GM19043 (cell line): ENCODE results near the gene EFNB2.

ENCODE experiments used
- ATAC-seq: cut with Tn5 transposase; IDR thresholded peaks from one replicate; pipeline ENCODE4 v1.9.1; 2021; ENCODE audit warnings: low read depth; ENCODE audit not compliant: unreplicated experiment

The EFNB2 gene

DNA sequence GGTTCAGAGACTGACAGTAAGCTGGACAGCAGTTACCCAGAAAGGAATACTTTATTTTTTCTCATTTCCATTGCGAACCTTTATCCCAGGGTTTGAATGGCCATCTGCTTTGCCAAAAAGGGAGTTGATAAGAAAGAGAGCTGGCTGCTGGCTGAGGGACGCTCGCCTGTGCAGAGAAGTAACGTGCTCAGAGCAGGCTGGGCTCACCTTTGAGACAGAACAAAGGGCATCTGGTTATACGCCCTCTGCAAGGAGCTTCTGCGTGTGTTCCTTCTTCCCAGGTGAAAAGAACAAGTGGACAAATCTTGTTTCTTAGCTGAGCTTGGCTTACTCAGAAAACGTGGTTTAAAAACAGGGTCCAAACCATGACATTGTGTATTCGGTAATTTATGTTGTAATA lies 47.4 kb downstream of the EFNB2 start:
- no peak for ATAC-seq

DNA sequence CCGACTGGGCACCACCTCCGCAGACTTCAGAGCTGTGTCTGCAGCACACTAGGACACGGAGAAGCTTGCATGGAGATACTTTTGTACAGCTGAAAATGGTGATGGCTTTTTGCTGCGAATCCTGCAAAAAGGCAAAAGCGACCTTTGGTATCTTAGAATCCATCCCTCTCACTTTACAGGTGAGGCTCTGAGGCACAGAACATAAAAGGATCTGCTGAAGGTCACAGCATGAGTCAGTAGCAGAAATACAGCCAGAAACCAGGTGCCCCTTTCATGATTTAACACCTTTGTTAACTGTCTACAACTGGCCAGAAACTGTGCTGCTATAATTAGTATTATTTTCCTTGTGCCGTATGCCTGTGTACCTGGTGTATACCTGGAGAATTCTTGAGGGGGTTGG lies 48.3 kb downstream of the EFNB2 start:
- ATAC-seq: no peak

GRCh38 chr13:106486287-106486686 lies 49.2 kb downstream of the EFNB2 start:
- ATAC-seq: no peak

DNA sequence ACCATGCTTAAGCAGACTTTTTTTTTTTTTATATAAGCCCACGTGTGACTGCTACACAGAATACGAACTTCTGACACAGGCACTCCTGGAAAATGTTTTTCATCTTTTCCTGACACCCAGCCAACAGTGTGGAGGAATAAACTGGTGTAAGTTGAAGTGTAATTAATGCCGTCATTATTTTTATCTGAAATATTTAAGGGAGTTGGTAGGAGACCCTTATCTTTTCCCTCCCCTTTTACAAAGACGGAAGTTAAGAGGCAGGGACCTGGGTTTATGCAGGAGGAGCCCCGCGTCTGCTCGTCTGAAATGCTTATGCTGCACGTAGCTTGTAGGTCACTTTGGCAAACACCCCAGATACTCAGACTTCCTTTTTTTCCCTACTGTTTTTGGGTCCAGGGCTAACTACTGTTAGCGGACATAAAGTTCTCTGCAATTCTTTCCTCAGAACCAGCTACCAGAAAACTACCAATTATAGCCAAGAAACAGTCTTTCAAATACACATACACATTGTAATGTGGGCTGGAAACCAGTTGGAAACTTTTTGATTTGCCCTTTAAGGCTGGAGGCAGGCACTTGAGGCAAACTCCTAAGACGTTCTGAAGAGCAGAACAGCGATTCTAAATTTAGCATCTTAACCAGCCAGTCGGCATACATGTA lies 50.8 kb downstream of the EFNB2 start:
- no peak for ATAC-seq

DNA sequence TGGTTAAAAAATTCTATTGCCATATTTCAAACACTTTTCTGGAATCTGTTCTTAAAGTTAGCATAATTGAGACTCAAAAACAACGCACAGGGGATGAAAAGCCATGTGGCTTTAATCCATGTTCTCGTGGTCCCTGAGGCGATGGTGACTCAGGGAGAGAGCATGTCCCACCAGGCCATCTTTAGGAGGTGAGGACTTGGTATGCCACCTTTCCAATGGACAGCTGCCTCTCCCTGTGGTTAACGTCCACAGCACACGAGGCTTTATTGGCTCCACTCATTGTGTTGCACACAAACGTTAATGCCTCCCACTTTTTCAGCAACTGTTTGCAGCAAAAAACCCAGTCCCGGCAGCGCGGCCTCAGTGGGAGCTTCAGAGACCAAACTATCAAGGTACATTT lies 51.4 kb downstream of the EFNB2 start:
- ATAC-seq: no peak

DNA sequence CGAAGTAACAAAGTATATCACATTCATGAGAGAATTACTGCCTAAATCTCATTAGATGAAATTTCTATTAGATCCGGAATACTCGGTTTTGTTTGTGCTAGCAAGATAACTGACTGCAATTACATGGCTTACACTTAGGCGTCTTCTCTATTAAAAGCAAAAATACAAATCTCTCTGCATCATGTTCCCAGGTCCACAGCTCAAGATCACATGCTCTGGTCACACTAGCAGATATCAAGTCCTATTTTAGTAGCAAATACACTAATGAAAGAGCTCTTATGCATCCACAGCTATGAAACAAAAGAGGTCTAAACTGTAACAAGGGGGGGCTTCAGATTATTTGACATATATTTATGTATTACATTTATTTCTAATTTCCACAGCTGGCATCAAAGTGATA lies 53.5 kb downstream of the EFNB2 start:
- ATAC-seq: no peak

GRCh38 chr13:106480351-106480910 lies 55.0 kb downstream of the EFNB2 start:
- ATAC-seq: no peak

DNA sequence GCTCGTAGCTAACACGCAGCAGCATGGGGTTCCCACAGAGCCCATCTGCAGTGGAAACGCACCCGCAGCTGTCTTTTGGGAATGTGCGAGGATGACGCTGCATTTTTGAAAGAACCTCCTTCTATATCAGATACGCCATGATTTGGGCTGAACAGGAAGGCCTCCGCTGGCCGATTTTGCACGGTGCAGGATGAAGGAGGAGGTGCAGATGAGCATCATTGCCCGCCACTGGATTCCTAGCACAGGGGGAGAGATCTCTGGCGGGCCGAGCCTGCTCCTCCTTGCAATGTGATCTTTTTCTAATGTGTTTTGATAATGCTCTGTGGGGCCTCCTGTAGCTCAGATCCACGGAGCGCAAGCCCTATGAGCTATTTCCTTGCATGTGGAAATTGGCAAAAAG lies 55.5 kb downstream of the EFNB2 start:
- ATAC-seq: no peak

GRCh38 chr13:106478116-106478515 lies 57.3 kb downstream of the EFNB2 start:
- no peak for ATAC-seq

- ATAC-seq: no peak
Observed at GRCh38 chr13:106477303-106477702, 58.2 kb downstream of the EFNB2 start.

DNA sequence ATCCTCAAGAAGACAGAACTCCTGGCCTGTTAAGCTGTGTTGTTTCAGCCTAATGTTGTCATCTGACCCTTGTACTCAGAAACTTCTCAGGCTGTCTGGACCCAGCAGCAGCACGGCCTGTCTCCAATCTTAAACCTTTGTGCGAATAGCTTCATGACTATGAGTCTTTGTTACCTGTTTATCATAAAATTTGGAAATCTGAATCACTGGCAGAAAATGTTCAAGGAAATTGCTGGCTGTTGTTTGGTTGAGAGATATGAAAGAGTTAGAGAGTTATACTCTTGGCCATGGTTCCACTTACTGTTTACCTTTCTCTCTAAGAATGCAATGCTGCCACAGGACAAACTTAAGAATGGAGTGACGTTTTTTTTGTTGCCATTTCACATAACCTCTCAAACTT lies 59.6 kb downstream of the EFNB2 start:
- ATAC-seq: no peak

DNA sequence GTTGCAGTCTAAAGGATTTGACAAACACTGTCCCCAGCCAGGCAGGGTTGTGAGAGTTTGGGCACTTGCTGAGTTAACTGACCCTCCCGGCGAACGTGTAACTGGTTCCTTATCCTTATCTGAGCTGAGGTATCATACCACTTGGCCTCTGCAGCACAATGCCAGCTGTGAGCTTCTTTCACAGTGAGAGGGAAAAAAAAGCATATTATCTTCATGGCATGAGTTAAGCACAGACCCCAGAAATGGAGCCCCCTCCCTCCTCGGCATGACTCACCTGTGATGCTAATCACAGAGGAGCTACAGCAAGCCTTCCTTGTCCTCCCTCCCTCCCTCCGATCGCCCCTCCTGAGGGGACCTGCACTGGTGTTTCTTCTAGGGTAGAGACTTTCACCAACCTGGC lies 60.5 kb downstream of the EFNB2 start:
- no peak for ATAC-seq

DNA sequence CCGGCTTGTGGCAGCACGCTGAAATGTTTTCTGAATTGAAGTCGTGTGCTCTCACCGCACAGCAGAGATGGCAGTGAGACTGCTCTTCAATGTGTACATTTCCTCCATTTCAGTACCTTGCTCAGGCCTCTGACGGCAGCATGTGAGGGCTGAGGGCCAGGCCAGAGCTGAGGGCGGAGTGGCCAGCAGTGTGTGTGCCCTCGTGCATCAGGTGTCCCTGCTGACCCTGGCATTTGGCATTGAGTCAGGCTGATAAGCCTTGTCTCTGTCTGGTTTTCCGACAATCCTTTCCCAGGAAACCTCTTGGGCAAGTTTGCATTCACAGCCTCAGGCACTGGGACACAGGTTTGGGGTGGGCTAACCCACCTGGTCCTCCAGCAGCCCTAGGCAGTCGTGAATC lies 62.3 kb downstream of the EFNB2 start:
- no peak for ATAC-seq

GRCh38 chr13:106472621-106473020 lies 62.8 kb downstream of the EFNB2 start:
- ATAC-seq: no peak

- no peak for ATAC-seq
Observed at GRCh38 chr13:106471957-106472543, 63.4 kb downstream of the EFNB2 start.

DNA sequence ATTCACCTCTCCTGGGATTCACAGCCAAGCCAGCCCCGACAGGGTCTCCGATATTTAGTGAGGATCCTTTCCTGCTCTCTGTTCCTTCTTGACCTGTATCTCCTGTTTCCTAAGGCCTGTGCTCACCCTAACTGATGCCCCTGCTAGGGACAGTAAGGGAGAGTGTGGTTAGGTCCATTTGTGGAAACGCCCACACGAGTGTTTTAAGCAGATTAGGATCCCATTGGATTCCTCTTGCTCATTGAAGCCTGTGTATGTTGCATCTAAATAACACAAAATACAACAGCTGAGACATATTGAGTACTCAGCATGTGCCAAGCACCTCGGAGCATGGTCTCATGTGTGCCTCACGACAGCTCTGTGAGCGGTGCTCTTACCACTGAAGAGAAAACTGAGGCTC lies 64.9 kb downstream of the EFNB2 start:
- no peak for ATAC-seq

DNA sequence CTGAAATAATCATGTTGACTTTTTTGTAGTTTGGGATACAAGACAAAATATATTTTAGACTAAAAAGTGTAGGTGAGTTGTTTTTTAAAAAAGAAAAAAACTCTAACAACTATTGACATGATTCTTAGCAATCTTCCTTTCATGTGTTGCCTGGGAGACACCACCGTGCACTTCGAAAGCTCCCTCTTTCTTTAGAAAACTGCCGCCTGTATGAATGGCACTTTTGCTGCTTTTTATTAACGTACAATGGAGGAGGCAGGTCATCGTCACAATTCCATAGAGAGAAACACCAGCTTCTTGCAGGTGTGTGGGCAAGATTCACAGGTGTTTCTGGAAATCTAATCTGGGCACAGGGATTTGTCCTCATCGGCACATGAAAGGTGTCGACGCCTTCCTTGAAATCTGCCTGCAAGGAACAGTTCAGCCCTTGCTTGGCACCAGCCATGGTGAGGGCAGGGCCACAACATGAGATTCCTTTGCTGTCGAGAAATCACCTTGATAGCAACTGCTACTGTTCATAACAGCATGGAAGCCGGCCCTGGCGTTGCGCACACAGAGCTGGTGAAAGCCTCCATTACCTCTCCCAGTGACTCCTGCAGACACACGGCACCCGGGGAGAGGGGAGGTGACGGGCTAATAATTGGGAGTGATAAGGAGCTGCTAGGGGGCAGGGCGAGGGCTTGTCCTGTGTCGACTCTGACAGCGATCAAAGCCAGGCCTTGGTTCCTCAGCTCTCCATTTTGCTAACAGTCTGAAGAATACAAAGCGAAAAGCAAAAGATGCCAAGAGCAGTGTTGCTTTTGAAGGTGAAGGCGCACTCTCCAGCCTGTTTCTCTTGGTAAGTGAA lies 66.5 kb downstream of the EFNB2 start:
- no peak for ATAC-seq

GRCh38 chr13:106468207-106468606 lies 67.3 kb downstream of the EFNB2 start:
- ATAC-seq: no peak

GRCh38 chr13:106467427-106468122 lies 67.9 kb downstream of the EFNB2 start:
- no peak for ATAC-seq

GRCh38 chr13:106466691-106467426 lies 68.6 kb downstream of the EFNB2 start:
- no peak for ATAC-seq
